Breast epithelium (tissue), 3 donors: ENCODE measurements around the gene CSNK1G1.

Experiments
- POLR2A ChIP-seq: fragments of 450-650 bp; IDR thresholded peaks from one replicate; pipeline ENCODE4 v1.6.1; 2016; ENCODE audit warnings: antibody characterized with exemption, mild to moderate bottlenecking, moderate library complexity
- TF ChIP-seq, protein P1 (sequence below), 3 donors: fragments of 450-650 bp; IDR thresholded peaks; one replicate each; pipeline ENCODE4 v1.5.1; 2016 to 2017; ENCODE audit warnings: antibody characterized with exemption in 3 of 3, mild to moderate bottlenecking in 3 of 3, moderate library complexity in 3 of 3

DNA sequence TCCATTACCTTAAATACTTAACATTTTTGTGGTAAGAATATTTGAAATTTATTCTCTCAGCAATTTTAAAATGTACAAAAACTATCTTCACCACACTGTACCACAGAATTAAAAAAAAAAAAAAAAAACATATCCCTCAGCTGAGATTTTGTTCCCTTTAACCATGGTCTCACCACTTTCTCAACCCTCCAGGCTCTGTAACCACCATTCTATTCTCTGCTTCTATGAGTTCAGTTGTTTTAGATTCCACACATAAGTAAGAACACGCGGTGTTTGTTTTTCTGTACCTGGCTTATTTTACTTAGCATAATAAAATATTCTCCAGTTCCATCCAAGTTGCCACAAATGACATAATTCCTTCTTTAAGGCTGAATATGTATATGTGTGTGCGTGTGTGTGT, 41.5 kb downstream of the CSNK1G1 start:
- TF ChIP-seq, protein P1, sequence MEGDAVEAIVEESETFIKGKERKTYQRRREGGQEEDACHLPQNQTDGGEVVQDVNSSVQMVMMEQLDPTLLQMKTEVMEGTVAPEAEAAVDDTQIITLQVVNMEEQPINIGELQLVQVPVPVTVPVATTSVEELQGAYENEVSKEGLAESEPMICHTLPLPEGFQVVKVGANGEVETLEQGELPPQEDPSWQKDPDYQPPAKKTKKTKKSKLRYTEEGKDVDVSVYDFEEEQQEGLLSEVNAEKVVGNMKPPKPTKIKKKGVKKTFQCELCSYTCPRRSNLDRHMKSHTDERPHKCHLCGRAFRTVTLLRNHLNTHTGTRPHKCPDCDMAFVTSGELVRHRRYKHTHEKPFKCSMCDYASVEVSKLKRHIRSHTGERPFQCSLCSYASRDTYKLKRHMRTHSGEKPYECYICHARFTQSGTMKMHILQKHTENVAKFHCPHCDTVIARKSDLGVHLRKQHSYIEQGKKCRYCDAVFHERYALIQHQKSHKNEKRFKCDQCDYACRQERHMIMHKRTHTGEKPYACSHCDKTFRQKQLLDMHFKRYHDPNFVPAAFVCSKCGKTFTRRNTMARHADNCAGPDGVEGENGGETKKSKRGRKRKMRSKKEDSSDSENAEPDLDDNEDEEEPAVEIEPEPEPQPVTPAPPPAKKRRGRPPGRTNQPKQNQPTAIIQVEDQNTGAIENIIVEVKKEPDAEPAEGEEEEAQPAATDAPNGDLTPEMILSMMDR (IDR thresholded peaks at IDR 0.05), result no peak
- TF ChIP-seq POLR2A, result no peak
